OCI-LY7 (cell line): ENCODE results near the gene TMEM272.

Experiments
- EZH2phosphoT487 ChIP-seq: fragments of 200-600 bp; sonication (generic); IDR thresholded peaks from 2 replicates; pipeline ENCODE4 v1.6.1; 2018; ENCODE audit warnings: low read depth, borderline replicate concordance, mild to moderate bottlenecking, mixed run types, antibody characterized with exemption, low read length, moderate library complexity, mixed read lengths
- TF ChIP-seq, protein P1 (sequence below): fragments of 200-600 bp; sonication (generic); conservative IDR thresholded peaks from 2 replicates; pipeline ENCODE4 v1.5.1; 2014; ENCODE audit warnings: mild to moderate bottlenecking, antibody characterized with exemption, low read length, moderate library complexity, mixed read lengths

DNA sequence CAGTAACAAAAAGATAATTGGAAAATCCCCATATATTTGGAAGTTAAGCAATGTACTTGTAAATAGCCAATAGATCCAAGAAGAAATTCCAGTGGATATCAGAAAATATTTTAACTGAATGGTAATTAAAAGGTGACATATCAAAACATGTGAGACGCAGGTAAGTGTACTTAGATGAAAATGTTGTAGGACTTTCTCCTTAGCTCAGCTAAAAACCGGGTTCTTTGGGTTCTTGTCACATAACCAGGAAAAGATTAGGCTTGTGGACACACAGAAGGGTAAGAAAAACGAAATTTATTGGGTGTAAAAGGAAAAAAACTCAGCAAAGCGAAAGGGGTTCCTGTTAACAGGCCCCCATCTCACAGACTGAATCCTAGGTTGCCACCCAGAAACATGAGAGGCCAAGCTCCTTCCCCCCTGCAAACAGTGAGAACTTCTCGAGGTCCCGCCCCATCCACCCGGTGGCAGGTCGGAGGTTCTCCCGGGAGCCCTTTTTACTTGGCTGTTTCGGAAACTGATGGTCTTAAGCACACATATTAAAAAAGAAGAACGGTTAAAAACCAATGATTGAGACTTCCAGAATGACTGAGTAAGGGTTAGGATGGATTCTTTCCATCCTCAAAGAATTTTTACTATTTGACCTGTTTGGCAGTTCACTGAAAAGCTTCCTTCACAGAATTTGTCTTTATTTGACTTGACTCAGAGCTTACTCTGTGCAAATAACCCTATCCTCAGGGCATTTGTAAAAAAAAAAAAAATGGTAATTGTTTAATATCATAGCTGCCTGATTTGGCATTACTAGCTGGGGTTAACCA lies 13.7 kb upstream of the TMEM272 start:
- TF ChIP-seq, protein P1, sequence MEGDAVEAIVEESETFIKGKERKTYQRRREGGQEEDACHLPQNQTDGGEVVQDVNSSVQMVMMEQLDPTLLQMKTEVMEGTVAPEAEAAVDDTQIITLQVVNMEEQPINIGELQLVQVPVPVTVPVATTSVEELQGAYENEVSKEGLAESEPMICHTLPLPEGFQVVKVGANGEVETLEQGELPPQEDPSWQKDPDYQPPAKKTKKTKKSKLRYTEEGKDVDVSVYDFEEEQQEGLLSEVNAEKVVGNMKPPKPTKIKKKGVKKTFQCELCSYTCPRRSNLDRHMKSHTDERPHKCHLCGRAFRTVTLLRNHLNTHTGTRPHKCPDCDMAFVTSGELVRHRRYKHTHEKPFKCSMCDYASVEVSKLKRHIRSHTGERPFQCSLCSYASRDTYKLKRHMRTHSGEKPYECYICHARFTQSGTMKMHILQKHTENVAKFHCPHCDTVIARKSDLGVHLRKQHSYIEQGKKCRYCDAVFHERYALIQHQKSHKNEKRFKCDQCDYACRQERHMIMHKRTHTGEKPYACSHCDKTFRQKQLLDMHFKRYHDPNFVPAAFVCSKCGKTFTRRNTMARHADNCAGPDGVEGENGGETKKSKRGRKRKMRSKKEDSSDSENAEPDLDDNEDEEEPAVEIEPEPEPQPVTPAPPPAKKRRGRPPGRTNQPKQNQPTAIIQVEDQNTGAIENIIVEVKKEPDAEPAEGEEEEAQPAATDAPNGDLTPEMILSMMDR, result no peak
- TF ChIP-seq EZH2phosphoT487, result no peak
